ENCODE data around the gene RACGAP1.
"Not testable (repeated sequence)": the region's sequence is repeated elsewhere in the genome, so short reads cannot be mapped to it uniquely, and the experiment has no call there.

DNA sequence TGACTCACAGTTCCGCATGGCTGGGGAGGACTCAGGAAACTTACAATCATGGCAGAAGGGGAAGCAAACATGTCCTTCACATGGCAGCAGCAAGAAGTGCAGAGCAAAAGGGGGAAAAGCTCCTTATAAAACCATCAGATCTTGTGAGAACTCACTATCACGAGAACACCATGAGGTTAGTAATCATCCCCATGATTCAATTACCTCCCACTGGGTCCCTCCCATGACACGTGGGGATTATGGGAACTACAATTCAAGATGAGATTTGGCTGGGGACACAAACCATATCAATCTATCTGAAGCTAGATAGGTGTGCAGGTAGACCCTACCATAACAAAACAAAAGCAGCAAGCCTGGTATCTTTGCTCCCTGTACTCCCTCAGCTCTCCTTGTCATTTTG lies 38.8 kb downstream of the RACGAP1 start:
- TF ChIP-seq, protein P1, sequence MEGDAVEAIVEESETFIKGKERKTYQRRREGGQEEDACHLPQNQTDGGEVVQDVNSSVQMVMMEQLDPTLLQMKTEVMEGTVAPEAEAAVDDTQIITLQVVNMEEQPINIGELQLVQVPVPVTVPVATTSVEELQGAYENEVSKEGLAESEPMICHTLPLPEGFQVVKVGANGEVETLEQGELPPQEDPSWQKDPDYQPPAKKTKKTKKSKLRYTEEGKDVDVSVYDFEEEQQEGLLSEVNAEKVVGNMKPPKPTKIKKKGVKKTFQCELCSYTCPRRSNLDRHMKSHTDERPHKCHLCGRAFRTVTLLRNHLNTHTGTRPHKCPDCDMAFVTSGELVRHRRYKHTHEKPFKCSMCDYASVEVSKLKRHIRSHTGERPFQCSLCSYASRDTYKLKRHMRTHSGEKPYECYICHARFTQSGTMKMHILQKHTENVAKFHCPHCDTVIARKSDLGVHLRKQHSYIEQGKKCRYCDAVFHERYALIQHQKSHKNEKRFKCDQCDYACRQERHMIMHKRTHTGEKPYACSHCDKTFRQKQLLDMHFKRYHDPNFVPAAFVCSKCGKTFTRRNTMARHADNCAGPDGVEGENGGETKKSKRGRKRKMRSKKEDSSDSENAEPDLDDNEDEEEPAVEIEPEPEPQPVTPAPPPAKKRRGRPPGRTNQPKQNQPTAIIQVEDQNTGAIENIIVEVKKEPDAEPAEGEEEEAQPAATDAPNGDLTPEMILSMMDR (conservative IDR thresholded peaks at IDR 0.05; ENCODE audit: low read depth in 2 of 2): not testable (repeated sequence)
- TF ChIP-seq JUNB (IDR thresholded peaks at IDR 0.05; ENCODE audit: unreplicated experiment); EZH2phosphoT487 (IDR thresholded peaks at IDR 0.05; ENCODE audit: unreplicated experiment); POLR2AphosphoS5 (IDR thresholded peaks at IDR 0.05; ENCODE audit: low read depth); ZNF331 (CRISPR knock-in tag; IDR thresholded peaks at IDR 0.05; ENCODE audit: low read depth); EZH2 (IDR thresholded peaks at IDR 0.05; ENCODE audit: low read depth, unreplicated experiment); STAT1 (IDR thresholded peaks at IDR 0.05; ENCODE audit: unreplicated experiment); ZNF114 (CRISPR knock-in tag; IDR thresholded peaks at IDR 0.05); CREB1 (CRISPR knock-in tag; IDR thresholded peaks at IDR 0.05; ENCODE audit: low read depth); NANOG (IDR thresholded peaks at IDR 0.05; ENCODE audit: borderline replicate concordance): not testable (repeated sequence)
- TF ChIP-seq, protein P2, sequence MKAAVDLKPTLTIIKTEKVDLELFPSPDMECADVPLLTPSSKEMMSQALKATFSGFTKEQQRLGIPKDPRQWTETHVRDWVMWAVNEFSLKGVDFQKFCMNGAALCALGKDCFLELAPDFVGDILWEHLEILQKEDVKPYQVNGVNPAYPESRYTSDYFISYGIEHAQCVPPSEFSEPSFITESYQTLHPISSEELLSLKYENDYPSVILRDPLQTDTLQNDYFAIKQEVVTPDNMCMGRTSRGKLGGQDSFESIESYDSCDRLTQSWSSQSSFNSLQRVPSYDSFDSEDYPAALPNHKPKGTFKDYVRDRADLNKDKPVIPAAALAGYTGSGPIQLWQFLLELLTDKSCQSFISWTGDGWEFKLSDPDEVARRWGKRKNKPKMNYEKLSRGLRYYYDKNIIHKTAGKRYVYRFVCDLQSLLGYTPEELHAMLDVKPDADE (IDR thresholded peaks at IDR 0.05): not testable (repeated sequence)
- TF ChIP-seq, protein P3, sequence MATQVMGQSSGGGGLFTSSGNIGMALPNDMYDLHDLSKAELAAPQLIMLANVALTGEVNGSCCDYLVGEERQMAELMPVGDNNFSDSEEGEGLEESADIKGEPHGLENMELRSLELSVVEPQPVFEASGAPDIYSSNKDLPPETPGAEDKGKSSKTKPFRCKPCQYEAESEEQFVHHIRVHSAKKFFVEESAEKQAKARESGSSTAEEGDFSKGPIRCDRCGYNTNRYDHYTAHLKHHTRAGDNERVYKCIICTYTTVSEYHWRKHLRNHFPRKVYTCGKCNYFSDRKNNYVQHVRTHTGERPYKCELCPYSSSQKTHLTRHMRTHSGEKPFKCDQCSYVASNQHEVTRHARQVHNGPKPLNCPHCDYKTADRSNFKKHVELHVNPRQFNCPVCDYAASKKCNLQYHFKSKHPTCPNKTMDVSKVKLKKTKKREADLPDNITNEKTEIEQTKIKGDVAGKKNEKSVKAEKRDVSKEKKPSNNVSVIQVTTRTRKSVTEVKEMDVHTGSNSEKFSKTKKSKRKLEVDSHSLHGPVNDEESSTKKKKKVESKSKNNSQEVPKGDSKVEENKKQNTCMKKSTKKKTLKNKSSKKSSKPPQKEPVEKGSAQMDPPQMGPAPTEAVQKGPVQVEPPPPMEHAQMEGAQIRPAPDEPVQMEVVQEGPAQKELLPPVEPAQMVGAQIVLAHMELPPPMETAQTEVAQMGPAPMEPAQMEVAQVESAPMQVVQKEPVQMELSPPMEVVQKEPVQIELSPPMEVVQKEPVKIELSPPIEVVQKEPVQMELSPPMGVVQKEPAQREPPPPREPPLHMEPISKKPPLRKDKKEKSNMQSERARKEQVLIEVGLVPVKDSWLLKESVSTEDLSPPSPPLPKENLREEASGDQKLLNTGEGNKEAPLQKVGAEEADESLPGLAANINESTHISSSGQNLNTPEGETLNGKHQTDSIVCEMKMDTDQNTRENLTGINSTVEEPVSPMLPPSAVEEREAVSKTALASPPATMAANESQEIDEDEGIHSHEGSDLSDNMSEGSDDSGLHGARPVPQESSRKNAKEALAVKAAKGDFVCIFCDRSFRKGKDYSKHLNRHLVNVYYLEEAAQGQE (IDR thresholded peaks at IDR 0.05; ENCODE audit: unreplicated experiment): not testable (repeated sequence)
- TF ChIP-seq, protein P4, sequence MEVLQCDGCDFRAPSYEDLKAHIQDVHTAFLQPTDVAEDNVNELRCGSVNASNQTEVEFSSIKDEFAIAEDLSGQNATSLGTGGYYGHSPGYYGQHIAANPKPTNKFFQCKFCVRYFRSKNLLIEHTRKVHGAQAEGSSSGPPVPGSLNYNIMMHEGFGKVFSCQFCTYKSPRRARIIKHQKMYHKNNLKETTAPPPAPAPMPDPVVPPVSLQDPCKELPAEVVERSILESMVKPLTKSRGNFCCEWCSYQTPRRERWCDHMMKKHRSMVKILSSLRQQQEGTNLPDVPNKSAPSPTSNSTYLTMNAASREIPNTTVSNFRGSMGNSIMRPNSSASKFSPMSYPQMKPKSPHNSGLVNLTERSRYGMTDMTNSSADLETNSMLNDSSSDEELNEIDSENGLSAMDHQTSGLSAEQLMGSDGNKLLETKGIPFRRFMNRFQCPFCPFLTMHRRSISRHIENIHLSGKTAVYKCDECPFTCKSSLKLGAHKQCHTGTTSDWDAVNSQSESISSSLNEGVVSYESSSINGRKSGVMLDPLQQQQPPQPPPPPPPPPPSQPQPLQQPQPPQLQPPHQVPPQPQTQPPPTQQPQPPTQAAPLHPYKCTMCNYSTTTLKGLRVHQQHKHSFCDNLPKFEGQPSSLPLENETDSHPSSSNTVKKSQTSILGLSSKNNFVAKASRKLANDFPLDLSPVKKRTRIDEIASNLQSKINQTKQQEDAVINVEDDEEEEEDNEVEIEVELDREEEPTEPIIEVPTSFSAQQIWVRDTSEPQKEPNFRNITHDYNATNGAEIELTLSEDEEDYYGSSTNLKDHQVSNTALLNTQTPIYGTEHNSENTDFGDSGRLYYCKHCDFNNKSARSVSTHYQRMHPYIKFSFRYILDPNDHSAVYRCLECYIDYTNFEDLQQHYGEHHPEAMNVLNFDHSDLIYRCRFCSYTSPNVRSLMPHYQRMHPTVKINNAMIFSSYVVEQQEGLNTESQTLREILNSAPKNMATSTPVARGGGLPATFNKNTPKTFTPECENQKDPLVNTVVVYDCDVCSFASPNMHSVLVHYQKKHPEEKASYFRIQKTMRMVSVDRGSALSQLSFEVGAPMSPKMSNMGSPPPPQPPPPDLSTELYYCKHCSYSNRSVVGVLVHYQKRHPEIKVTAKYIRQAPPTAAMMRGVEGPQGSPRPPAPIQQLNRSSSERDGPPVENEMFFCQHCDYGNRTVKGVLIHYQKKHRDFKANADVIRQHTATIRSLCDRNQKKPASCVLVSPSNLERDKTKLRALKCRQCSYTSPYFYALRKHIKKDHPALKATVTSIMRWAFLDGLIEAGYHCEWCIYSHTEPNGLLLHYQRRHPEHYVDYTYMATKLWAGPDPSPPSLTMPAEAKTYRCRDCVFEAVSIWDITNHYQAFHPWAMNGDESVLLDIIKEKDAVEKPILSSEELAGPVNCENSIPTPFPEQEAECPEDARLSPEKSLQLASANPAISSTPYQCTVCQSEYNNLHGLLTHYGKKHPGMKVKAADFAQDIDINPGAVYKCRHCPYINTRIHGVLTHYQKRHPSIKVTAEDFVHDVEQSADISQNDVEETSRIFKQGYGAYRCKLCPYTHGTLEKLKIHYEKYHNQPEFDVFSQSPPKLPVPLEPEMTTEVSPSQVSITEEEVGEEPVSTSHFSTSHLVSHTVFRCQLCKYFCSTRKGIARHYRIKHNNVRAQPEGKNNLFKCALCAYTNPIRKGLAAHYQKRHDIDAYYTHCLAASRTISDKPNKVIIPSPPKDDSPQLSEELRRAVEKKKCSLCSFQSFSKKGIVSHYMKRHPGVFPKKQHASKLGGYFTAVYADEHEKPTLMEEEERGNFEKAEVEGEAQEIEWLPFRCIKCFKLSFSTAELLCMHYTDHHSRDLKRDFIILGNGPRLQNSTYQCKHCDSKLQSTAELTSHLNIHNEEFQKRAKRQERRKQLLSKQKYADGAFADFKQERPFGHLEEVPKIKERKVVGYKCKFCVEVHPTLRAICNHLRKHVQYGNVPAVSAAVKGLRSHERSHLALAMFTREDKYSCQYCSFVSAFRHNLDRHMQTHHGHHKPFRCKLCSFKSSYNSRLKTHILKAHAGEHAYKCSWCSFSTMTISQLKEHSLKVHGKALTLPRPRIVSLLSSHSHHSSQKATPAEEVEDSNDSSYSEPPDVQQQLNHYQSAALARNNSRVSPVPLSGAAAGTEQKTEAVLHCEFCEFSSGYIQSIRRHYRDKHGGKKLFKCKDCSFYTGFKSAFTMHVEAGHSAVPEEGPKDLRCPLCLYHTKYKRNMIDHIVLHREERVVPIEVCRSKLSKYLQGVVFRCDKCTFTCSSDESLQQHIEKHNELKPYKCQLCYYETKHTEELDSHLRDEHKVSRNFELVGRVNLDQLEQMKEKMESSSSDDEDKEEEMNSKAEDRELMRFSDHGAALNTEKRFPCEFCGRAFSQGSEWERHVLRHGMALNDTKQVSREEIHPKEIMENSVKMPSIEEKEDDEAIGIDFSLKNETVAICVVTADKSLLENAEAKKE (CRISPR knock-in tag; IDR thresholded peaks at IDR 0.05): not testable (repeated sequence)

Measured in GM23338 (cell line).